GM12872 (cell line): ENCODE results near the gene PGAM4.

ENCODE experiments used
- TF ChIP-seq, protein P1 (sequence below): IDR thresholded peaks from 3 replicates; pipeline ENCODE4 v1.5.1; 2011; ENCODE audit warnings: low read depth, mild to moderate bottlenecking, low read length, moderate library complexity; ENCODE audit not compliant: insufficient read depth

The PGAM4 gene

DNA sequence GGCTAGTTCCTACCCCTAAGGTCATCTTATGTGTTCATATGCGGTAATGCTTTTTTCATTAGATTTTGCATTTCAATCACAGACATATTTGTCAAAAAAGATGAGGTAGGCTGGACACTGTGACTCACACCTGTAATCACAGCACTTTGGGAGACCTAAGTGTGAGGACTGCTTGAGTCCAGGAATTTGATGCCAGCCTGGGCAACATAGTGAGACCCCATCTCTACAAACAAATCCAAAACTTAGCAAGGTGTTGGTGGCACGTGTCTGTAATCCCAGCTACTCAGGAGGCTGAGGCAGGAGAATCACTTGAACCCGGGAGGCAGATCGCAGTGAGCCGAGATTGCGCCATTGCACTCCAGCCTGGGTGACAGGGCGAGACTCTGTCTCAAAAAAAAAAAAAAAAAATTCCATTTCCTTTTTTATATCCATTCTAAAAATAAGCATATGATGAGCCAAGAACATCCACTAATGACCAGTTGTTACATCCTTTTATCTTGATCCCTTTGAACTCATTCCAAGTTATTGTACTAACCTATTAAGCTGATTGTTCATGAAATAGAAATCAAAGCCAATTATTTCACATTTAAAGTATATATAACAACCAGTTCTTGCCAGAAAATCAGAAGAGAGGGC lies 23.4 kb downstream of the PGAM4 start:
- TF ChIP-seq, protein P1, sequence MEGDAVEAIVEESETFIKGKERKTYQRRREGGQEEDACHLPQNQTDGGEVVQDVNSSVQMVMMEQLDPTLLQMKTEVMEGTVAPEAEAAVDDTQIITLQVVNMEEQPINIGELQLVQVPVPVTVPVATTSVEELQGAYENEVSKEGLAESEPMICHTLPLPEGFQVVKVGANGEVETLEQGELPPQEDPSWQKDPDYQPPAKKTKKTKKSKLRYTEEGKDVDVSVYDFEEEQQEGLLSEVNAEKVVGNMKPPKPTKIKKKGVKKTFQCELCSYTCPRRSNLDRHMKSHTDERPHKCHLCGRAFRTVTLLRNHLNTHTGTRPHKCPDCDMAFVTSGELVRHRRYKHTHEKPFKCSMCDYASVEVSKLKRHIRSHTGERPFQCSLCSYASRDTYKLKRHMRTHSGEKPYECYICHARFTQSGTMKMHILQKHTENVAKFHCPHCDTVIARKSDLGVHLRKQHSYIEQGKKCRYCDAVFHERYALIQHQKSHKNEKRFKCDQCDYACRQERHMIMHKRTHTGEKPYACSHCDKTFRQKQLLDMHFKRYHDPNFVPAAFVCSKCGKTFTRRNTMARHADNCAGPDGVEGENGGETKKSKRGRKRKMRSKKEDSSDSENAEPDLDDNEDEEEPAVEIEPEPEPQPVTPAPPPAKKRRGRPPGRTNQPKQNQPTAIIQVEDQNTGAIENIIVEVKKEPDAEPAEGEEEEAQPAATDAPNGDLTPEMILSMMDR = no peak

DNA sequence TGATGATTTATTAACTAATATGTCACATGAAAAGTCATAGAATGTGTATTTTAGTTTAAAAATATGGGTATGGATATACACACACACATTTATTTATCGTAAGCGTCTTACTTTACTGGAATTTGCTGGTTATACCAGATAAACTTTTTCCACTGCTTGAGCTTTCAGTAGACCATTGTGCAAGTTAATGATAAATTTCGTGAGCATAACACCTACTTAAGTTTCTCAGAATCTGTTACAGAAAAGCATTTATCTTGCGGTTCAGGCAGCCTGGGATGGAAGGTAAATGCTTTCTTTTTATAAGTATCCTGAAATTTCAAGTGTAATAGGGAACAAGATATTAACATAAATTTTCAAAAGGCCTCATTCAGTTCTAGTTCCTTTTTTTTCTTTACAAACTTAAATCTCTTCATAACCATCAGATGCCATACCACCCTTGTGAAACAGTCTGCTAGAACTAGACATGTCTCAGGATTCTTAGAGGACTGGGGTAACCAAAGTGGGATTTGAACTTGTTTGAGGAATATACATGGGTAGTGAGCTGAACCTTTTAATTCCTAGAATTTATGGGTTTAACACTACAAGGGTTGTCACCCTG lies 31.3 kb downstream of the PGAM4 start:
- TF ChIP-seq, protein P1 = no peak

DNA sequence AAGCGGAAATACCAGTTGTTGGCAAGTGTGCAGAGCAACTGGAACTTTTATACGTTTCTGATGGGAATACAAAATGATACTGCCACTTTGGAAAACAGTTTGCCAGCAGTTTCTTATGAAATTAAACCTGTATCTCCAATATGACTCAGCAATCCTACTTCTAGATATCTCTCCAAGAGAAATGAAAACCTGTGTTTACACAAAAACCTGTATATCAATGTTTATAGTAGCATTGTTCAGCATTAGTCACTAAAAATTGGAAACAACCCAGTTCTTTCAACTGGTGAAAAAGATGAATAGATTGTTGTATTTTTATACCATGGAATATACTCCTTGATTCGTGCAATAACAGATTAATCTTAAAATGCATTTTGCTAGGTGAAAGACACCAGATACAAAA lies 32.1 kb downstream of the PGAM4 start:
- TF ChIP-seq, protein P1 = no peak

DNA sequence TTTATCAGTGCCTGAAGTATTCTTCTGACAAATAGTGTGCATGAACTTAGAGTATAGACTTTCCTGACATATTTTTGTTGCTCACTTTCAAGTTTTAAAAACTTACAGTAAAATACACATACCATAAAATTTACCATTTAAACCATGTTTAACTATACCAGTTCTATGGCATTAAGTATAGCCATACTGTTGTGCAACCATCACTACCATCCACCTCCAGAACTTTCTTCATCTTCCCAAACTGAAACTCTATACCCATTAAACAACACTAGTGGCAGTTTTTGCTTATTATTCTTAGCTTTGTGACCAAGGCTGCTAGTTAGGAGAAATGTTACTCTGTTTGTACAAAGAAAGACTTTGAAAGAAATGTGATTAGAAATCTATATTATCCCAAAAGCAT lies 33.1 kb downstream of the PGAM4 start:
- TF ChIP-seq, protein P1 = no peak

DNA sequence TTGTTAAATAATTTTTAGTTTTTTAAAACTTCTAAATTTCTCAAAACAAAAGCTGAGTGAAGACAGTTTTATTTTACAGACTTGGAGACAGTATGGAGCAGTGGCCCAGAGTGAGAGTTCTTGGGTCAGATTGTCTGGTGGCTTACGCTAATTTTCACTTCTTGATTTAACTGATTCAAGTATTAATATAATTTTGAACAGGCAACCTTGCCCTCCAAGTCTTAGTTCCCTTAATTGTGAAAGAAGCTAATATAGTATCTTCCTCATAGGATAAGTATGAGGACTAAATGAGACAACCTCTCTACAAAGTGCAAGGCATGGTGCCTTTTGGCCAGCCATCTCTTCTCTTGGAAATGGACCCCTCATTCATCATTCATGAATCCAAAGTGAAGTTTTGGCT lies 33.6 kb downstream of the PGAM4 start:
- TF ChIP-seq, protein P1 = no peak

DNA sequence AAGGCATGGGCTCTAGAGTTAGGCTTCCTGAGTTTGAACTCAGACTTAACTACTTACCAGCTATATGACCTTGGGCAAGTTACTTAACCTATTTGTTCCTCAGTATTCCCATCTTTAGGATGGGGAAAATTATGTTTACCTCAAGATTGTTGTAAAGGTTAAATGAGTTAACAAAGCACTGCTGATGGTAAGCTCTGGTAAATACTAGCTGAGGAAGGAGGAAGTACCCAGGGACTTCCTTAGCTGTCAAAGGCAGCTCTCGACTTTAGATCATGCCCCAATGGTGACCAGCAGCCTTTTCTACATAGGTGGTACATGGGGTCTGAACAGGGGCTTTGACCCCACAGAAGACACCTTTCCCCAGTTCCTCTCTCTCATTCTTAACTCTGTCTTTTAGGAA lies 38.9 kb downstream of the PGAM4 start:
- TF ChIP-seq, protein P1 = no peak

DNA sequence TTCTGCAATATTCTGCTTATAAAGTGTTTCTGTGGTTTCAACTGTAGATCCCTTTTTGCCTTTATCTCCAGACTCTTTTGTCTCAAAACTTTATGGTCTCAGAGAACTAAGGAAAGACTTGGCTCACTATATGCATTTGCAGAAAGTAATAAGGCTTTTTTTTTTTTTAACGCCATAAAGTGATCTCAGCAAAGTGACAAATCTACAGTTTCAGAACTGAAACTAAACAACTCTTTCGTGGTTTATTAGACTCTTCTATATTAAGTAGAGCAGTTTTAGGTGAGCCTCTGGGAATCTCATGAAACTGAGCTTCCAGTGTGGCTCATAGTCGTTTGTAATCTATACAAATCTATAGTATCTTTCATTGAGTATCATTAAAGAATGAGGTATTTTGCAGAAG lies 43.7 kb downstream of the PGAM4 start:
- TF ChIP-seq, protein P1 = no peak
